HG03520 (cell line): ENCODE data around the gene C18orf63.
"Not testable (repeated sequence)": the region's sequence is repeated elsewhere in the genome, so short reads cannot be mapped to it uniquely, and the experiment has no call there.

Experiments
- ATAC-seq: cut with Tn5 transposase; IDR thresholded peaks from one replicate; pipeline ENCODE4 v1.9.1; 2021; ENCODE audit warnings: mild to moderate bottlenecking, moderate library complexity; ENCODE audit not compliant: unreplicated experiment

The C18orf63 gene

DNA sequence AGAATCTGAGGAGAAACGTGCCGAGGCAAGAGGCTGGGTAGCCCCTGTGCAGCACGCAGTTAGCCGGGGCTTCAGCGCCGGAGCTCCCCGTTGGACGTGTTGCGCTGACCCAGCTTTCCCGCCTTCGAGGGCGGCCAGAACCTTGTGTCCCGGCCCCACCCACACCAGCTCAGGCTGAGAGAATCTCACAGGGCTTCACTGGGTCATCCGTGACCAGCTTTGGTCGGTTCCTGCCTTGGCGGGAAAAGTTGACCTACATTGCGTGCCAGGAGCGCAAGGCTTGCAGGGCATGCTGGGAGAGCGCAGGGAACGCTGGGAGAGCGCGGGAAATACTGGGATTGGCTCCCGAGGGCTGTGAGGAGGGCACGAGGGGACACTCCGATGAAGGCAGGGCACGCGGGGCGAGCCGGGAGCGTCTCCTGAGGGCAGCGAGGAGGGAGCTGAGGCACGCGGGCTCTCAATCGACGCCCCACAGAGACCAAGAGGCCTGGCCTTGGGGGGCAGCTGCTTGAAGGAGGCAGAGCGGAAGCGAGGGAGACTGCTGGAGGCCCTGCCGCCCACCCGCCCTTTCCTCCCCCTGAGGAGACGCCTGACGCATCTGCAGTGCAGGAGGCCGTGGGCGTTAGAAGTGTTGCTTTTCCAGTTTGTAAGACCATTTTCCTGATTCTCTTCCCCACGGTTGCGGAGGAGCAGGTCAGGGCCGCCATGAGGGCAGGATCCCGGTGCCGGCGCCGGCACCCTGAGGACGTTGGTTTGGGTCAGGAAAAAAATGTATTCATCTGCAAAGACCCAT lies at the start of gene C18orf63:
C18orf63 (plus strand) TSS at position 376 of the 793 bp plus-strand sequence. CDS start 2,027 bp downstream, outside the sequence.
- ATAC-seq: no peak

DNA sequence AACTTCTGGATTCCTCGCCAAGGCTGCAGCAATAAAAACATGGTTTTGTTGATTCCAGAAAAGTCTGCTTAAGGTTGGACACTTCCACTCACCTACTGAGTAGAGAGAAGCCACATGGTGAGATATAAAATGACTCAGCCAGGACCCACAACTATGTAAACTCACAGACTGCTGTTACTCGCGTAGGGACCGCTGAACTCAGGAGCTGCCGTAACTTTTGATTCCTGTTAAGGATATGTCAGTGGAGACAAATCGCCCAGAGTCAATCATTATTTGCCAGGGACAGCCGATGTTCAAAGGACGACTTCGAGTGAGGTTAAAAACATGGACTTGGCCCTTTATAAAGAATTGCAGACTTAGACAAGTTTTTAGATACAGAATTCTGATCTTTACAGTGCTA lies 49.5 kb upstream of the C18orf63 start:
- no peak for ATAC-seq

DNA sequence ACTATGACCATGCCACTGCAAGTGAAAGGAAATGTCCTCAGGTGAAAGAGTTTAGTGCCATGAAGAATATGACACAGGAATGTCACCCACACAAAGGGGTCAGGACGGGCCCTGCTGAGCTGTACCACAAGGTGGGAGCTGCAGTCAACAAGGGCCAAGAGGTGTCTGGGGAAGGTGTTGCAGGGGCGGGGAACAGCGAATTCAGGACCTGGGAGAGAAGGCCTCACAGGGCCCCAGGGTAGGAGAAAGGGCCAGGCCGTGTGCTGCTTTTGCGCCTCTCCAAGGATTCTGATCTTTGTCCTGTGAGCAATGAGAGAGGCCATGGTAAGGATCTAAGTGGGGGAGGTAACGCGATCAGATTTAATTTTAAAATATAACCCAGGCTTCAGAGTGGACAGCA lies 47.5 kb upstream of the C18orf63 start:
- ATAC-seq: no peak

DNA sequence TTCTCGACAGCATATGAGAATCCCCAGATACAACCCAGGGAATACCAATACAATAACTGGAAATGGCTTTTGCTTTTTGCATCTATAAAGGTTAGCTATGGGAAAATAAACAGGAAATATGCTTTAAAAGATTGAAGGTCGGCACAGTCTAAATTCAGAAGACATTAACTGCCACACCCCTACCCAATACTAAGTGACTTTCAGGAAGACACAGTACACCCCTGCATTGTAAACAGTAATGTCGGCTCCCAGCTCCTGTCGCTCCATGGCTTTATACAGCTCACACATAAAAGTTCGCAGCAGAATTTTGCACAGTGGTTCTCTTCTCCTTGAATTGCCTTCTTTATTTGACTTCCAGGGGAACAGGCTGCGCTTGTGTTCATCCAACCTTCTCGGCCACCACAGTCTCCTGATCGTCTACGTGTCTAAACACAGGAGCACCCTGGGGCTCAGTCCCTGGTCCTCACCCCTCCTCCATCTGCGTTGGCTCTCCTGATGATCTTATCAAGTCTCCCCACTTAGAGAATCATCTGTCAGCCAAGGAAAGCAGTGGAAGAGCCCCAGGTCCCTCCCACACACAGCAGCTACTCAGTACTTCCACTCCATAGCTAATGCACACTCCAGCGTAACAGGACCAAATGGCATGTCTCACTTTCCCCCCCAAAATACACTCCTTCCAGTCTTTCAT lies 46.6 kb upstream of the C18orf63 start:
- no peak for ATAC-seq

DNA sequence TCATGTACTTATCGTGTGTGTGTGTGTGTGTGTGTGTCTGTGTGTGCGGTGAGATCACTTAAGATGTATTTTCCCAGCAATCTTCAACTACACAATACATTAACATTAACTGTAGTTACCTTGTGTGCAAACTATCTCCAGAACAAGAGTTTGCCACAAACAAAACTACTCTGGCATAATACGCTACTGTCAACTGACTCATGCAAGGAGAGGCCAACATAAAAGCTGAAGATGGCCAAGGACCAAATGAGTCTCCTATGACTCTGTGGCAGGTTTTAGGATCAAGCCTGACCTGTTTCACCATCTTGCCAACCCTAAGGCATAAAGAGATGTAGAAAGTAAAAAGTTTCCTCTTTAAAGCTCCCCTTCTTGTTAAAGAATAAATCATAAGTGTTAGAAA lies 44.0 kb upstream of the C18orf63 start:
- no peak for ATAC-seq

DNA sequence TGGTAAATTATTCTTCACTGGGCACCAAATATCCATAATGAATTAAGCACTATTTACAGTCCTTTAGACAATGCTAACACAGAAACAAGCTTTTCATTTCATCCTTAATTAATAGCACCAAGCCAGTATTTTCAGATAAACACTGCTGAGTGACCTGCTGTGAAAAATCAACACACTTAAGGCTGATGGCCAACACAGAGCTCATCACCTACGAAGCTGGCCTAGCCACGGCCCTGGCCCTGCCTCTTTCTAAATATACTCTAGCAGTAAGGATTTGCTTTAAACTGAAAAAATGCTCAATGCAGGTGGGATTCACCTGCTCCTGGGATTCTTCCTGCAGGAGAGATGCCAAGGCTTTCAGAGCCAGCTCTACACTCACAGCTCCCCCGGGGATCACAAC lies 42.2 kb upstream of the C18orf63 start:
- ATAC-seq: no peak

DNA sequence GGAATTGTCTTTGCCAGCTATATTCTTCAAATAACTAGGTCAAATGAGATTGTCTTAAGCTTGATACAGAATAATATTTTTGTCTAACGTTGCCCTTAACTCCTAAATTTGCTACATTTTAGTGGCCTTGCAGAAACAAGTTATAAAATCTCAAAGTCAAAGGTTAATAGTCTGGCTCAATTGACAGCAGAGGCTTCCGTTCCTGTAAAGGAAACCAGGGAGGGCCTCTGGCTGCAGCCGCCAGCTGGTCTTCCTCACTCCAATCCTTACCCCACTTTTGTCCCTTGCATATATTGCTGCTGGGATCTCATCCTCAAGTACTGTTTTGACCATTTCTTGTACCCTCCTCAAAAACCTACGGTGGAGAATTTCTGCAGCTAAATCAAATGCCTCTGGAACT lies 40.9 kb upstream of the C18orf63 start:
- ATAC-seq: no peak

DNA sequence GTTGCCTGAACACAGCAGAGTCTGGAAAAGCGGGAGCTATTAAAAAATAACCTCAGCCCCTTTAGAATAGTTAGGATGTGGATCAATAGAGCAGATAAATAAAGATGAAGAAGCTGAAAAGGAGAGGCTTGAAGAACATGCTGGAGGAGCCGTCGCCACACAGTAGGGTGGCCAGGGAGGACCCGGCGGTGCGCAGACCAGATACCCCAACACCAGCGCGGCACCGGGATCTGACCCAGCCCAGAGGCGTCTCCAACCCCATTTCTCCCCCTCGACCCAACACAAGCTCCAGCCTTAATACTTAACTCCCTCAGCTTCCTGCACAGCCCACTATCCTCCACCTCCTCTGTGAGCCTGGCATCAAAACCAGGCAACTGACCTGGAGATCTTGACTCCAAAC lies 39.9 kb upstream of the C18orf63 start:
- no peak for ATAC-seq

DNA sequence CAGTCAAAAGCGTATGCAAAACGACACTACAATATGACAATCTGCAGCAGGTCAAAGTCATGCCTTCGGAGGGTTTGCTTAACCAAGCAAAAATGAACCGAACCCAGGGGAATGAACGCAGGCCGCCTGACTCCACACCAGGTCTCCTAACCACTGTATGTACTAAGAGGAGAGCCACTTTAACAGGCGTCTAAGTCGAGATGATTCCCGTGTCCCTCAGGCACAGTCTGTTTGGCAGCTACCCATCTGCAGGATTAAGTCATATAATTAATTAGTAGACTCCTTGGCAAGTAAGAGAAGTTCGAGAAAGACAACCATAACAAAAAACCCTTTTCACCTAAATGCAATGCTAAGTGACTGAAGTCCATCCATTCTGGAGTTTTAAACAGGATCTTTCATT lies 39.0 kb upstream of the C18orf63 start:
- no peak for ATAC-seq

DNA sequence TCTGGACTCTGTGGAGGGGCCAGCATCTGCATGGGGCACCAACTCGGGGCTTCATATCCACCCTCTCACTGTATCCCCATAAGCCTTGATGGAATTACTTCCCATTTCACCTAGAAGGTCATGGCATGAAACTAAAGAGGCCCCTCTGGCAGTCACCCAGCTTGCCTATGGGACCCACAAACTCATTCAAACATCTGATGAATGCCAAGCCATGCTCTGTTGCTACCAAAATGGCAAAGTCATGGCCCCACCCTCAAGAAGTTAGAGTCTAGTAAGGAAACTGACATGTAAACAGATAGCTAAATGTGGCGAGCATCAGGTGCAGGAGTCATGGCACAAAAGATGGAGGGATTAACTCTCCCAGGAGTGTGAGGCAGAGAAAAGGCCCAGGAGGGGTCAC lies 38.3 kb upstream of the C18orf63 start:
- ATAC-seq: no peak

DNA sequence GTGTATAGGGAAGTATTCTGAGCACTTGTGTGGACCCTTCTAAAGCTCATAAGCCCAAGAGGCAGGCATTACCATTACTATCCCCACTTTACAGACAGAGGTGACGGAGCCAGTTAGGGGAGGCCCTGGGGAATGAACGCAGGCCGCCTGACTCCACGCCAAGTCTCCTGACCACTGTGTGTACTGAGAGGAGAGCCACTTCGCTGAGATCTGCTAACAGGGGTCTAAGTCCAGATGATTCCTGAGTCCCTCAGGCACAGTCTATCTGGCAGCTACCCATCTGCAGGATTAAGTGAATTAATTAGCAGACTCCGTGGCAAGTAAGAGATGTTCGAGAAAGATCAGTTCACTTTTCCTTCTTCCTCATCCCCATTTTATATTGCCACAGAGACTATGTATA lies 37.6 kb upstream of the C18orf63 start:
- no peak for ATAC-seq

DNA sequence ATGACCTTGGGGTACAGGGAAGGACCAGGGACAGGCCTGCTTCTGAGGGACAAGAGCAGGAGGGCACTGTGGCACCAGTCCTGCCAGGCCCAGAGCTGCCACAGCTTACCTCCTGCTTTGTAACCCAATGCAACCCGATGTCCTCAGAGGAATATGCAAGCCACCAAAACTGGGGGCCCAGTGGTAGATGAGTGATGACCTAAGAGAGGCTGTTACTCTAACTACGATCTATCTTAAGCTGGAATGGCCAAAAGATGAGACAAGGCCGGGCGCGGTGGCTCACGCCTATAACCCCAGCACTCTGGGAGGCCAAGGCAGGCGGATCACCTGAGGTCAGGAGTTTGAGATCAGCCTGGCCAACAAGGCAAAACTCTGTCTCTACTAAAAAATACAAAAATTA lies 36.7 kb upstream of the C18orf63 start:
- no peak for ATAC-seq

DNA sequence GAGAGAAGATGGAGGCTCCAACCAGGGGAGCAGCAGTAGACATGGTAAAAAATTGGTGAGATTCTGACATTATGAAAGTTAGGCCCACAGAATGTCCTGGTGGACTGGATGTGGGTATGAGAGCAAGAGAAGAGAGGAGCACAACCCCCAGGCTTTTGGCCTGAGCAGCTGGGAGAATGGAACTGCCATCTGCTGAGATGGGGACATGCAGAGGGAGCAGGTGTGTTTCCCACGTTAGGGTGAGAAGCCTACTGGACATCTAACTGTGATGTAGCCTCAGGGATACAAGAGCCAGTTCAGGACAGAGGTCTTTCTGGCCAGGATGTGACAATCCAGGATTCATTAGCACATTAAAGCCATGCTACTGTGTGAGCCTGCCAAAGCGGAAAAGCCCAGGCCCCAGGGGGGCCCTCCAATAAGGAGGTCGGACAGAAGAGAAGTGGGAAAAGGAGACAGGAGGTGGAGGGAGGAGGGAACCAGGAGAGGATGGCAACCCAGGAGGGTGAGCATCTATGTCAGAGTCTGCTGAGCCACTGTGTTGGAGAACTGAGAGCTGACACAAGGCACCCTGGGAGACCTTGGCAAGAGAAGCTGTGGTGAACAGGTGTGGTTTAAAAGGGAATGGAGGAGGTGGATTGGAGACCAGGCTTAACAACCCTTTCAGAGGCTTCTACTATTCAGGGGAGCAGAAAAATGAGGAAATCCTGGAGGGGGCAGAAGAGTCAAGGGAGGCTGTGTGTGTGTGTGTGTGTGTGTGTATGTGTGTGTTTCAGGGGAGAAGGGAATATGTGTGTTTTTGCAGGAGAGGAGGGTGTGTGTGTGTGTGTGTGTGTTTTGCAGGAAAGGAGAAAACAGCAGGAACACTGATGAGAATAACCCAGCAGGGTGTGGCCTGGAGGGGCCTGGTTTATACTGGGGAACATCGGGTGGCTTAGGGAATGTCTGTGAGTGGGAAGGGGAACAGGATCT lies 34.3 kb upstream of the C18orf63 start:
- ATAC-seq: no peak

DNA sequence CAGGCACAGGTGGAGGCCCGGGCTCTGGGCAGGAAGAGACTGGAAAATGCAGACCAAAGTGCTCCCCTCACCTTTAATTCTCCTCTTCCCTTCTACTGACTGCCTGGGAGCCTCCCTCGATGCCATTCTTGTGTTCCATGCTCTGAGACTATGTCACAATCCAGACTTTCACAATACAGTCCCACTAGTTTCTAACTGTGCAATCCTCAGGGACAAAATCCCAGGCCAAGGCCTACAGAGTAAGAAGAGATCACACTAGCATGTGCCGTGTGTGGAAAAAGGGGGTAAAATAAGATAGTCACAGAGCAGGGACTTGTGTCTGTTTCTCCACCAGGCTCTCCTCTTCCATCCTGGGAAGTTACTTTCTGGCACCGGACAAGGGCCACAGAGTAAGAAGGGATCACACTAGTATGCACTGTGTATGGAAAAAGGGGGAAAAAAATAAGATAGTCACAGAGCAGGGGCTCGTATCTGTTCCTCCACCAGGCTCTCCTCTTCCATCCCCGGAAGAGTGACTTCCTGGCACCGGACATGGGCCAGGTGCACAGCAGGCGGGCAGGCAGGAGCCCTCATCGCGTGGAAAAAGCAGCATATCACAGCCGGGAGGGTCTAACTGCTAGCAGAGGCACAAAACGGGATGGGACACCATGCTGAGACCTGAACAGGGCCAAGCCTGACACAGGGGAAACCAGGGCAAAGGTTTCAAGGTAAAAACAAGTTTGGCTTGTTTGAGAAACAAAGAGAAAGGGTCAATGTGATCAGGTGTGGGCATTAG lies 33.5 kb upstream of the C18orf63 start:
- ATAC-seq: no peak

DNA sequence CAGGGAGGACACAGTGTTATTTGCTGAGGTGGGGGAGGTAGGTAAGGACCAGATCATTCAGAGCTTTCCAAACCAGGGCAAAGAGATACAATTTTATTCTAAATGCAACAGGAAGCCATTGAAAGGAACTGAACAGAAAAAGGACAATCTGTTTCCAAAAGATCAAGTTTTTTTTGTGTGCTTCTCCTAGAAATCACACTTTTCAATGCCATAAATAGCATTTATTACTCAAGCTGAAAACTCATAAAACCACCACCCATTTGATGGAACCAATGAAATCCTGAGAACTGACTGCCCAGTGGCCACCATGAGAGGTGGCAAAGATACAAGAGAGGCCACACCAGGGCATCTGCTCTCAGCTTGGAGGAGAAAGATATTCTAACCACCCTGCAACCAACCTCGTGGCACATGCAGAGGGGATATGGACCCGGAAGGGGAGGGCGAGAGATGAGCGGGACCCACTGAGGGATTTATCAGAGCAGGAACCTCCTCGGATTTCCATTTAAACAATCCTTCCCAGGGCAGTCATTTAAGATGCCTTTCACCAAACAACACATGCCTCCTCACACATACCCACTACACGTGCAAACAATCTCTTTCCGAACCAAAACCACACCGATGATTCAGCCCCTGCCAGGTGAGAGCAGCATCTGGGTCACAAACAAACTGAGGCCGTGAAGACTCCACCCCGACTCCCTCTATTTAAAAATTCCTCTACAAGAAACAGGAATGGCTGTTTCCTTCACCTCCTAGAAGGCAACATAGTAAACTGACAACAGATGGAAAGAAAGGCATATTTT lies 32.7 kb upstream of the C18orf63 start:
- no peak for ATAC-seq

DNA sequence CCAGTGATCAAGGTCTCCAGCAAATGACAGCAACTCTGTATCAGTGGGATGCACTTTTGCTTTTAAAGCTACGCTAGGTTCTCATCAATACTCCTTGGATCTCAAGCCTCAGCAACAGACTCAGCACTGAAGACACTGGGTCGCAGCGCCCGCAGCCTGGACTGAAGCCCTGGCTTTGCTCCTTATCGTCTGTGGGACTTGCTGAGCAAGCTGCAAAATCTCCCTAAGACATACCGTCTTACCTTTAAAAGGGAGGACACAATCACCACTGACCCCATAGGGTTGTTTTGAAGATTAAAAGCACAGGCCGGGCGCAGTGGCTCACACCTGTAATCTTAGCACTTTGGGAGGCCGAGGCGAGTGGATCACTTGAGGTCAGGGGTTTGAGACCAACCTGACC lies 32.0 kb upstream of the C18orf63 start:
- no peak for ATAC-seq

DNA sequence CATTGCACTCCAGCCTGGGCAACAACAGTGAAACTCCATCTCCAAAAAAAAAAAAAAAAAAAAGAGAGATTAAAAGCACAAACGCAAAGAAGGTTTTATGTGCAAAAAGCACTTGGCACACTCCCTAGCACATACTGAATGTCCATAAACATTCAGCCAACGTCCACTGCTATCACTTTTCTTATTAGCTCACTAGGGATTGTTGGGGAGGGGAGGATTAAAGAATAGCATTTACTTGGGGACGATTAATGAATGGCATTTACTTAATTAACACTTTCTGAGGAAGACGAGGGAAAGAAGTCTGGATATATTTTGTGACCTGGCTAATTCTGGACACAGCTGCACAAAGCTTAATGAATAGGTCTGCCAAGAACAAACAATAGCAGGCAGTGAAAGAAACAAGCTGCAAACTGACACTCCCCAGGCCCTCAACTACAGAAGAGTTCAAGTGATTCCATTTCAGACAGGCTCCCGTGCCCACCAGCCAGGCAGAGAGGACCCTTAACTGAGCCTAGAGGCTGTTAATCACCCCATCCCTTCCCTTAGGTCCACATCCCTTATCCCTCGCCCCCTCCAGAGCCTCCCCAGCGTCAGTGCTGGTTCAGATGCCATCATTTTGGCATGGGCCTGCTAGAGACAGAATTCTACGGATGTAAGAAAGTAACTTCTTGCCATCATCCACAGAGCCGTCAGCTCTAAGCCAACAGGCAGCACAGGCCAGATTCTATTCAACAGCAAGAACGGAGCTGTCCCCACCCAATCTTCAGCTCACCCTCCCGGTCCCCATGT lies 31.3 kb upstream of the C18orf63 start:
- ATAC-seq: no peak

DNA sequence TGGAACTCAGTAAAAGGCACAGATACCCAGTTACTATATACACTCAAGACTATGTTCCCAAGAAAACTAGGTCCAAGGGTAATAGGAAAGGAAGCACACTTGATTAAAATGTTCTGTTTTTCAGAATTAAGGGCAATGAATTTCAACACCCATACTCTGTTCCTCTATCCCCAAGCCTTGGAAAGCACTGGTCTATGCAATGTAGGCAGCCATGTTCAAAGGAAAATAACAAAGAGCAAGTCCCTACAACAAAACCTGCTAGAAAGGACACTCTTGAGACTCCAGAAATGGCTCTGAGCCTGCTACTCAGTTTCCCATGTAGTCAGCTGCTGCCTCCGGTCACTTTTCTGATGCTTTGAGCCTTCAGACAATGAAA lies 30.7 kb upstream of the C18orf63 start:
- ATAC-seq: no peak

DNA sequence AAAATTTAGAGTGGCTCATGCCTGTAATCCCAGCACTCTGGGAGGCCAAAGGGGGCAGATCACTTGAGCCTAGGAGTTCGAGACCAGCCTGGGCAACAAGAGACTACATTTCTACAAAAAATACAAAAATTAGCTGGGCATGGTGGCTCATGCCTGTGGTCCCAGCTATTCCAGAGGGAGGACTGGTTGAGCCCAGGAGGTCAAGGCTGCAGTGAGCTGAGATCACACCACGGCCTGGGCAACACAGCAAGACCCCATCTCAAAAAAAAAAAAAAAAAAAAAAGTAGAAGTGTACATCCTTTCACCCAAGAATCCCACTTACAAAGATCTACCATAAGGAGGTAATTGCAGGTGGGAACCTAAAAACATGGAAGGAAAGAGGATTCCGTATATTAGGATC lies 30.1 kb upstream of the C18orf63 start:
- not testable (repeated sequence) for ATAC-seq
